ENCODE measurements around the gene SNTA1. TPM values are rescaled to one million over a fixed set of nuclear protein-coding genes. Genes with fewer than 3 reads are reported as not detected.

Gene SNTA1
- total and polyA plus RNA-seq, 9 of the 15 experiments (the other 6 are each of a cell fraction or from before 2014, with no cell fraction given) = 1.2 to 40.8 (median 20.3) TPM

GRCh38 chr20:33456916-33457642, 13.5 kb upstream of the SNTA1 start (continued):
- TF ChIP-seq, protein P1, sequence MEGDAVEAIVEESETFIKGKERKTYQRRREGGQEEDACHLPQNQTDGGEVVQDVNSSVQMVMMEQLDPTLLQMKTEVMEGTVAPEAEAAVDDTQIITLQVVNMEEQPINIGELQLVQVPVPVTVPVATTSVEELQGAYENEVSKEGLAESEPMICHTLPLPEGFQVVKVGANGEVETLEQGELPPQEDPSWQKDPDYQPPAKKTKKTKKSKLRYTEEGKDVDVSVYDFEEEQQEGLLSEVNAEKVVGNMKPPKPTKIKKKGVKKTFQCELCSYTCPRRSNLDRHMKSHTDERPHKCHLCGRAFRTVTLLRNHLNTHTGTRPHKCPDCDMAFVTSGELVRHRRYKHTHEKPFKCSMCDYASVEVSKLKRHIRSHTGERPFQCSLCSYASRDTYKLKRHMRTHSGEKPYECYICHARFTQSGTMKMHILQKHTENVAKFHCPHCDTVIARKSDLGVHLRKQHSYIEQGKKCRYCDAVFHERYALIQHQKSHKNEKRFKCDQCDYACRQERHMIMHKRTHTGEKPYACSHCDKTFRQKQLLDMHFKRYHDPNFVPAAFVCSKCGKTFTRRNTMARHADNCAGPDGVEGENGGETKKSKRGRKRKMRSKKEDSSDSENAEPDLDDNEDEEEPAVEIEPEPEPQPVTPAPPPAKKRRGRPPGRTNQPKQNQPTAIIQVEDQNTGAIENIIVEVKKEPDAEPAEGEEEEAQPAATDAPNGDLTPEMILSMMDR (IDR thresholded peaks at IDR 0.05 in 2 of 3, conservative IDR thresholded peaks at IDR 0.05 in 1 of 3; ENCODE audit: insufficient read depth in 2 of 3, low read depth in 1 of 3, low read length in 3 of 3) = peak; percentile 91 to 98 (median 95)
- TF ChIP-seq RB1 (IDR thresholded peaks at IDR 0.05; ENCODE audit: low read depth) = peak; percentile 71

DNA sequence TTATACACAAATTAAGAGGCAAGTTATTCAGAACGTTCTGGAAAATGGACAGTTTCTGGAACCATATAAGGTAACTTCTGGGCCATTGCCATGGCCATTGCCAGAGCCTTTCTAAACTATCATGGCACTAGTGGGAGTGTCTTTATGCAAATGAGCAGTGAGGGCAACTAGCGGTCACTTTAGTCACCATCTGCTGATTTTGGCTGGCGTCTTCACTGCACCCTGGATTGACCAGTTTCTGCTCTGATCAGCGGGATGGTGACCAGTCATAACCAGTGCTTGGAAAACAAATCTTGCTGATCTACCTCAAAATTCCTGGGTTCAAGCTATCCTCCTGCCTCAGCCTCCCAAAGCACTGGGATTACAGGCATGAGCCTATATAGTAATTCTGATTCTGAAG, 7.3 kb upstream of the SNTA1 start:
- ATAC-seq (peak; percentile 87), FAIRE-seq (peak; percentile 73)
- H3K4me2 ChIP-seq (ENCODE audit: insufficient read depth, low read length) = no peak overlapping the region; the same call in 1 of the 2 replicates
- no peak for TF ChIP-seq CHD1 (IDR thresholded peaks at IDR 0.05; ENCODE audit: low read length)
- TF ChIP-seq ZNF408 (CRISPR knock-in tag; IDR thresholded peaks at IDR 0.05; ENCODE audit: low read depth) = no peak
- TF ChIP-seq, protein P2, sequence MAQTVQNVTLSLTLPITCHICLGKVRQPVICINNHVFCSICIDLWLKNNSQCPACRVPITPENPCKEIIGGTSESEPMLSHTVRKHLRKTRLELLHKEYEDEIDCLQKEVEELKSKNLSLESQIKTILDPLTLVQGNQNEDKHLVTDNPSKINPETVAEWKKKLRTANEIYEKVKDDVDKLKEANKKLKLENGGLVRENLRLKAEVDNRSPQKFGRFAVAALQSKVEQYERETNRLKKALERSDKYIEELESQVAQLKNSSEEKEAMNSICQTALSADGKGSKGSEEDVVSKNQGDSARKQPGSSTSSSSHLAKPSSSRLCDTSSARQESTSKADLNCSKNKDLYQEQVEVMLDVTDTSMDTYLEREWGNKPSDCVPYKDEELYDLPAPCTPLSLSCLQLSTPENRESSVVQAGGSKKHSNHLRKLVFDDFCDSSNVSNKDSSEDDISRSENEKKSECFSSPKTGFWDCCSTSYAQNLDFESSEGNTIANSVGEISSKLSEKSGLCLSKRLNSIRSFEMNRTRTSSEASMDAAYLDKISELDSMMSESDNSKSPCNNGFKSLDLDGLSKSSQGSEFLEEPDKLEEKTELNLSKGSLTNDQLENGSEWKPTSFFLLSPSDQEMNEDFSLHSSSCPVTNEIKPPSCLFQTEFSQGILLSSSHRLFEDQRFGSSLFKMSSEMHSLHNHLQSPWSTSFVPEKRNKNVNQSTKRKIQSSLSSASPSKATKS (CRISPR knock-in tag; IDR thresholded peaks at IDR 0.05) = no peak
- TF ChIP-seq HMBOX1 (IDR thresholded peaks at IDR 0.05) = peak; percentile 94
- TF ChIP-seq XRCC3 (IDR thresholded peaks at IDR 0.05) = no peak
- no peak for TF ChIP-seq ARID3B (CRISPR knock-in tag; IDR thresholded peaks at IDR 0.05; ENCODE audit: borderline replicate concordance)
- no peak for TF ChIP-seq ZZZ3 (IDR thresholded peaks at IDR 0.05)
- no peak for TF ChIP-seq TEAD1 (CRISPR knock-in tag; IDR thresholded peaks at IDR 0.05)

More for the DNA sequence above, 7.3 kb upstream of the SNTA1 start:
- peaks cover 2 to 10% of the 10 kb centered on the region in 2 experiments; a peak in 3 of 5 replicates for H3K4me1 ChIP-seq (replicated peaks in 1 of 2; ENCODE audit: control insufficient read depth in 2 of 2, insufficient read depth in 2 of 2, low read length in 2 of 2)
- in situ Hi-C loops (cut with MboI) = loop anchor here (5.0 kb wide), 1 partner anchor 201 kb away; no protein-coding TSS in a partner anchor
- ChIA-PET CTCF (ENCODE audit: low intra/inter-chr PET ratio) (no interaction called here), POLR2A (interaction anchor here (0.6 kb wide), 1 partner anchor 198 kb away, joined by 5 read pairs; no protein-coding TSS in a partner anchor)
- H4K20me1 ChIP-seq (replicated peaks; ENCODE audit: control insufficient read depth, insufficient read depth, low read length) = no peaks in the 10 kb centered on the region
- peak overlapping the region; percentile 77 for H2AFZ ChIP-seq (ENCODE audit: low read depth, low read length)
- intact Hi-C loops (cut with micrococcal nuclease) = no loop called here
- no peaks in the 10 kb centered on the region for H3K9me1 ChIP-seq (ENCODE audit: control insufficient read depth, insufficient read depth, low read length)
- no peaks in the 10 kb centered on the region for H3K36me3 ChIP-seq (ENCODE audit: control insufficient read depth, insufficient read depth, low read length)
- BruUV-seq (replicated peaks) = no TSS peak
- no peaks in the 10 kb centered on the region for H3K27me3 ChIP-seq (ENCODE audit: control insufficient read depth in 2 of 2, insufficient read depth in 2 of 2, low read length in 2 of 2)
- WGBS (ENCODE audit: insufficient coverage, low coverage, missing lambda C conversion rate) = 8% methylated on average over 4 of the region's 4 CpGs
- no peak overlapping the region for H3K9ac ChIP-seq (ENCODE audit: insufficient read depth in 1 of 2, low read depth in 2 of 2, low read length in 2 of 2)
- no peak overlapping the region for H3K4me3 ChIP-seq
- H3K27ac ChIP-seq (ENCODE audit: extremely low read depth, low read depth, low read length) = no peak overlapping the region; the same call in 2 of the 3 replicates
- H3K9me3 ChIP-seq (replicated peaks; ENCODE audit: control insufficient read depth, insufficient read depth, low read depth, low read length) = no peaks in the 10 kb centered on the region
- peak in 2 of 4 experiments; percentile 1 to 60 for DNase-seq (ENCODE audit: extremely low read depth in 1 of 4, low spot score in 3 of 4)
- no peaks in the 10 kb centered on the region for H3K79me2 ChIP-seq (ENCODE audit: control insufficient read depth, insufficient read depth, low read length)
